DMS79 treated with DMSO at 0.1 percent for 48 hours (cell line): ENCODE data around the gene DTD2.
"Not testable (repeated sequence)": the region's sequence is repeated elsewhere in the genome, so short reads cannot be mapped to it uniquely, and the experiment has no call there.

Source experiments
- DNase-seq: peaks from one replicate; lab custom pipeline; 2025; lab: John Stamatoyannopoulos, UW

The DTD2 gene

GRCh38 chr14:31456841-31457664, at the start of gene DTD2:
TSS of gene DTD2 (minus strand) at chr14:31457506. CDS start at chr14:31457393, 113 bp downstream.
- DNase-seq, result peak; percentile 99

GRCh38 chr14:31505411-31505810, 48.1 kb upstream of the DTD2 start:
- DNase-seq, result no peak

GRCh38 chr14:31501870-31502269, 44.6 kb upstream of the DTD2 start:
- no peak for DNase-seq

GRCh38 chr14:31492759-31493498, 35.6 kb upstream of the DTD2 start:
- DNase-seq, result no peak

- no peak for DNase-seq
These were observed 32.4 kb upstream of the DTD2 start for GRCh38 chr14:31489691-31490090.

GRCh38 chr14:31487886-31488285, 30.6 kb upstream of the DTD2 start, which contains the start of gene GPR33:
TSS of gene GPR33 (minus strand) at chr14:31488039. CDS start at chr14:31483965, 4,074 bp downstream.
- DNase-seq, result no peak

GRCh38 chr14:31486764-31487163, 29.5 kb upstream of the DTD2 start:
- DNase-seq, result no peak

GRCh38 chr14:31484754-31485153, 27.4 kb upstream of the DTD2 start:
- DNase-seq, result no peak

- no peak for DNase-seq
These were observed 22.9 kb upstream of the DTD2 start for GRCh38 chr14:31480156-31480555.

GRCh38 chr14:31479027-31479426, 21.7 kb upstream of the DTD2 start:
- no peak for DNase-seq

- DNase-seq, result no peak
These were observed 19.9 kb upstream of the DTD2 start for GRCh38 chr14:31477248-31477647.

- no peak for DNase-seq
These were observed 19.0 kb upstream of the DTD2 start for GRCh38 chr14:31476131-31476866.

- DNase-seq, result no peak
These were observed 9.2 kb upstream of the DTD2 start for GRCh38 chr14:31466554-31466953.

- DNase-seq, result no peak
These were observed 7.8 kb upstream of the DTD2 start for GRCh38 chr14:31465111-31465510.

- not testable (repeated sequence) for DNase-seq
These were observed 5.1 kb upstream of the DTD2 start for GRCh38 chr14:31462450-31462849.

GRCh38 chr14:31461545-31461944, 4.2 kb upstream of the DTD2 start:
- DNase-seq, result no peak

- no peak for DNase-seq
These were observed 656 bp upstream of the DTD2 start for GRCh38 chr14:31457665-31458659.

GRCh38 chr14:31449971-31450610, 7.2 kb downstream of the DTD2 start:
- peak; percentile 53 for DNase-seq

- DNase-seq, result no peak
These were observed 8.2 kb downstream of the DTD2 start for GRCh38 chr14:31449136-31449535.

GRCh38 chr14:31445703-31446102, 11.6 kb downstream of the DTD2 start:
- DNase-seq, result no peak

GRCh38 chr14:31442284-31442683, 15.0 kb downstream of the DTD2 start:
- DNase-seq, result no peak
